Ovary (tissue), 9 donors: Measurements from ENCODE around the gene ADPRHL1. TPM values are rescaled to one million over a fixed set of nuclear protein-coding genes. Genes with fewer than 3 reads are reported as not detected.
A peak's percentile ranks its signal among the peaks of the same experiment; 100 is the strongest.

ENCODE experiments used
- DNase-seq, 5 donors: peaks; one replicate each; pipeline ENCODE4 v3.0.0-alpha.2; 2019 to 2020
- H3K27ac ChIP-seq, 2 donors: fragments of 200-600 bp; one replicate each; pipeline versions ENCODE4 v1.5.1 to v1.8.0; 2019 to 2022
- H3K27me3 ChIP-seq: fragments of 200-600 bp; one replicate; pipeline ENCODE4 v1.8.0; 2022
- H3K36me3 ChIP-seq: fragments of 200-600 bp; sonication (generic); one replicate; pipeline ENCODE4 v1.5.1; 2019
- H3K4me1 ChIP-seq: one replicate; pipeline ENCODE4 v1.8.1; 2013; ENCODE audit warnings: mild to moderate bottlenecking, moderate library complexity; ENCODE audit not compliant: insufficient read depth
- H3K4me3 ChIP-seq: fragments of 200-600 bp; sonication (generic); one replicate; pipeline ENCODE4 v1.5.1; 2017
- H3K9me3 ChIP-seq, 2 donors: fragments of 200-600 bp in 1 of 2; sonication (generic) in 1 of 2; one replicate each; pipeline versions ENCODE4 v1.5.1 to v1.8.1; 2013 to 2019; ENCODE audit warnings: mild to moderate bottlenecking in 1 of 2, moderate library complexity in 1 of 2
- EP300 ChIP-seq: sonication (generic); formaldehyde crosslinking; IDR thresholded peaks from one replicate; pipeline ENCODE4 v1.6.1; 2017; ENCODE audit warnings: antibody characterized with exemption
- POLR2A ChIP-seq: fragments of 450-650 bp; IDR thresholded peaks from one replicate; pipeline ENCODE4 v1.6.1; 2017; ENCODE audit warnings: antibody characterized with exemption, mild to moderate bottlenecking, moderate library complexity
- WGBS, 3 donors: extraction: QIAGEN DNeasy Blood & Tissue Kit in 1 of 3; methylation state at CpG; one replicate each; pipeline versions ENCODE4 v1.1.5 to v1.1.7; 2013 to 2017; 5-methylcytosine and 5-hydroxymethylcytosine counted together
- intact Hi-C, 4 donors: fragments of 100-400 bp; cut with DNase I; formaldehyde crosslinking; loops; one replicate each; pipeline versions ENCODE4 v1.11.0 to v1.15.1; 2022 to 2023
- polyA plus RNA-seq, 2 donors: library from polyadenylated mRNA; stranded (reverse); fragments of 200-250 nt in 1 of 2; fragments of 350-450 nt in 1 of 2; fragmentation: Illumina TruSeq in 1 of 2; extraction: RNeasy Lipid Tissue Mini Kit (QIAGEN cat#74804) in 1 of 2; gene quantifications; one replicate each; pipeline ENCODE4 v1.2.3, GENCODE V29; 2013 to 2014
- total RNA-seq, 7 donors: library from RNA; depleted of rRNA in 2 of 7; stranded (reverse); fragments of >200 nt in 2 of 7; fragmentation: NEBNext Ultra II Directional in 3 of 7; extraction: Animal tissue kit (Norgen Biotek cat#: 25700) in 3 of 7; gene quantifications; one replicate each; pipeline versions ENCODE4 v1.1.0 to v1.2.4, GENCODE V29; 2016 to 2023
- TF ChIP-seq, protein P1 (sequence below), 3 donors: fragments of 450-650 bp in 2 of 3; fragments of 200-600 bp in 1 of 3; IDR thresholded peaks; one replicate each; pipeline versions ENCODE4 v1.5.1 to v1.8.0; 2016 to 2022; ENCODE audit warnings: antibody characterized with exemption in 3 of 3, mild to moderate bottlenecking in 1 of 3
- donor health status: DM: no; HTN: no; CAD: no; lungs with moderate emphysema.
- donor health status: DM: no; HTN: no; CAD: no.
- donor health status: Bipolar disorder and iron deficiency.
- donor health status: DM: yes; HTN: yes; CAD: no.
- donor health status: DM: no; HTN: no; CAD: no.
- donor health status: DM: yes; HTN: yes; CAD: no.

The ADPRHL1 gene
- total and polyA plus RNA-seq, 9 donors, result 1.6 to 5.0 (median 2.2) TPM

- H3K4me1 ChIP-seq, result no peaks in the 10 kb centered on the region
- no peak overlapping the region for H3K27ac ChIP-seq
- intact Hi-C loops, result loop anchor here in 1 of 4 donors (10.0 kb wide), 1 partner anchor 458 kb away; no protein-coding TSS in a partner anchor
- no peak for TF ChIP-seq EP300
- no peak for TF ChIP-seq POLR2A
- TF ChIP-seq, protein P1, sequence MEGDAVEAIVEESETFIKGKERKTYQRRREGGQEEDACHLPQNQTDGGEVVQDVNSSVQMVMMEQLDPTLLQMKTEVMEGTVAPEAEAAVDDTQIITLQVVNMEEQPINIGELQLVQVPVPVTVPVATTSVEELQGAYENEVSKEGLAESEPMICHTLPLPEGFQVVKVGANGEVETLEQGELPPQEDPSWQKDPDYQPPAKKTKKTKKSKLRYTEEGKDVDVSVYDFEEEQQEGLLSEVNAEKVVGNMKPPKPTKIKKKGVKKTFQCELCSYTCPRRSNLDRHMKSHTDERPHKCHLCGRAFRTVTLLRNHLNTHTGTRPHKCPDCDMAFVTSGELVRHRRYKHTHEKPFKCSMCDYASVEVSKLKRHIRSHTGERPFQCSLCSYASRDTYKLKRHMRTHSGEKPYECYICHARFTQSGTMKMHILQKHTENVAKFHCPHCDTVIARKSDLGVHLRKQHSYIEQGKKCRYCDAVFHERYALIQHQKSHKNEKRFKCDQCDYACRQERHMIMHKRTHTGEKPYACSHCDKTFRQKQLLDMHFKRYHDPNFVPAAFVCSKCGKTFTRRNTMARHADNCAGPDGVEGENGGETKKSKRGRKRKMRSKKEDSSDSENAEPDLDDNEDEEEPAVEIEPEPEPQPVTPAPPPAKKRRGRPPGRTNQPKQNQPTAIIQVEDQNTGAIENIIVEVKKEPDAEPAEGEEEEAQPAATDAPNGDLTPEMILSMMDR (IDR thresholded peaks at IDR 0.05), result no peak
- WGBS, 3 donors, result 74 to 80% (median 74%) methylated on average over 33 of the region's 33 CpGs
- no peak overlapping the region for H3K4me3 ChIP-seq
- no peaks in the 10 kb centered on the region for H3K36me3 ChIP-seq
- H3K9me3 ChIP-seq, result no peaks in the 10 kb centered on the region
- DNase-seq, result peak in 1 of 5 donors; percentile 6
- no peaks in the 10 kb centered on the region for H3K27me3 ChIP-seq
Observed at GRCh38 chr13:113402471-113403254, 50.6 kb downstream of the ADPRHL1 start.

GRCh38 chr13:113401452-113402415 lies 51.6 kb downstream of the ADPRHL1 start:
- DNase-seq, result peak in 1 of 5 donors; percentile 6
- no peak for TF ChIP-seq POLR2A
- TF ChIP-seq, protein P1 (IDR thresholded peaks at IDR 0.05), result no peak
- TF ChIP-seq EP300, result no peak
- intact Hi-C loops, result loop anchor here in 1 of 4 donors (10.0 kb wide), 1 partner anchor 457 kb away; no protein-coding TSS in a partner anchor
- H3K9me3 ChIP-seq, result no peaks in the 10 kb centered on the region
- 68 to 81% (median 70%) methylated on average over 52 of the region's 52 CpGs for WGBS, 3 donors
- no peak overlapping the region for H3K4me3 ChIP-seq
- H3K4me1 ChIP-seq, result no peaks in the 10 kb centered on the region
- H3K27me3 ChIP-seq, result no peaks in the 10 kb centered on the region
- H3K36me3 ChIP-seq, result no peaks in the 10 kb centered on the region
- H3K27ac ChIP-seq, result no peak overlapping the region

- no peaks in the 10 kb centered on the region for H3K36me3 ChIP-seq
- no peak overlapping the region for H3K4me3 ChIP-seq
- DNase-seq, result peak in 1 of 5 donors; percentile 10
- intact Hi-C loops, result loop anchor here in 1 of 4 donors (10.0 kb wide), 1 partner anchor 456 kb away; no protein-coding TSS in a partner anchor
- H3K9me3 ChIP-seq, result no peaks in the 10 kb centered on the region
- no peaks in the 10 kb centered on the region for H3K4me1 ChIP-seq
- TF ChIP-seq EP300, result no peak
- TF ChIP-seq POLR2A, result no peak
- TF ChIP-seq, protein P1 (IDR thresholded peaks at IDR 0.05), result no peak
- H3K27ac ChIP-seq, result no peak overlapping the region
- WGBS, 3 donors, result 67 to 74% (median 70%) methylated on average over 23 to 25 of the region's 25 CpGs
- no peaks in the 10 kb centered on the region for H3K27me3 ChIP-seq
Observed at GRCh38 chr13:113400621-113401451, 52.5 kb downstream of the ADPRHL1 start.
